Breast epithelium (tissue), 3 donors: ENCODE results near the gene ZNF497.

ENCODE experiments used
- POLR2A ChIP-seq: fragments of 450-650 bp; IDR thresholded peaks from one replicate; pipeline ENCODE4 v1.6.1; 2016; ENCODE audit warnings: antibody characterized with exemption, mild to moderate bottlenecking, moderate library complexity
- POLR2AphosphoS5 ChIP-seq, 3 donors: sonication (generic); formaldehyde crosslinking; IDR thresholded peaks; one replicate each; pipeline ENCODE4 v1.6.1; 2017; ENCODE audit warnings: antibody characterized with exemption in 3 of 3
- TF ChIP-seq, protein P1 (sequence below), 3 donors: fragments of 450-650 bp; IDR thresholded peaks; one replicate each; pipeline ENCODE4 v1.5.1; 2016 to 2017; ENCODE audit warnings: antibody characterized with exemption in 3 of 3, mild to moderate bottlenecking in 3 of 3, moderate library complexity in 3 of 3

DNA sequence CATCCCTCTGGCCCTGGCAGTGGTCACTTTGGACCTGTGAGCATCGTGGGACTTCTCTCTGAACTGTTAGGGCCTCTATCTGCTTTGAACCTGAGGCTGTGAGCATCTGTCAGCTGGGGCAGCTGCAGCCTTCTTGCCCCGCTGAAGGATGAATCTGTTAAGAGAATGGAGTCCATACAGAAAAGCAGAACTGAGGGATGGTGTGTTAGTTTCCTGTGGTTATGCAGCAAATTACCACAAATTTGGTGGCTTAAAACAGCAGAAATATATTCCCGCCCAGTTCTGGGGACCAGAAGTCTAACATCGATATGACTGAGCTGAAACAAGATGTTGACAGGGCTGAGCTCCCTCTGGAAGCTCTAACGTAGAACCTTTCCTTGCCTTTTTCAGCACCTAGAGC is 1.6 kb upstream of the ZNF497 start:
- TF ChIP-seq, protein P1, sequence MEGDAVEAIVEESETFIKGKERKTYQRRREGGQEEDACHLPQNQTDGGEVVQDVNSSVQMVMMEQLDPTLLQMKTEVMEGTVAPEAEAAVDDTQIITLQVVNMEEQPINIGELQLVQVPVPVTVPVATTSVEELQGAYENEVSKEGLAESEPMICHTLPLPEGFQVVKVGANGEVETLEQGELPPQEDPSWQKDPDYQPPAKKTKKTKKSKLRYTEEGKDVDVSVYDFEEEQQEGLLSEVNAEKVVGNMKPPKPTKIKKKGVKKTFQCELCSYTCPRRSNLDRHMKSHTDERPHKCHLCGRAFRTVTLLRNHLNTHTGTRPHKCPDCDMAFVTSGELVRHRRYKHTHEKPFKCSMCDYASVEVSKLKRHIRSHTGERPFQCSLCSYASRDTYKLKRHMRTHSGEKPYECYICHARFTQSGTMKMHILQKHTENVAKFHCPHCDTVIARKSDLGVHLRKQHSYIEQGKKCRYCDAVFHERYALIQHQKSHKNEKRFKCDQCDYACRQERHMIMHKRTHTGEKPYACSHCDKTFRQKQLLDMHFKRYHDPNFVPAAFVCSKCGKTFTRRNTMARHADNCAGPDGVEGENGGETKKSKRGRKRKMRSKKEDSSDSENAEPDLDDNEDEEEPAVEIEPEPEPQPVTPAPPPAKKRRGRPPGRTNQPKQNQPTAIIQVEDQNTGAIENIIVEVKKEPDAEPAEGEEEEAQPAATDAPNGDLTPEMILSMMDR (IDR thresholded peaks at IDR 0.05): no peak
- TF ChIP-seq POLR2AphosphoS5 (IDR thresholded peaks at IDR 0.05) (no peak), POLR2A (no peak)
